HG03575 (cell line): Measurements from ENCODE around the gene TMTC2.

Source experiments
- ATAC-seq: cut with Tn5 transposase; IDR thresholded peaks from one replicate; pipeline ENCODE4 v1.9.1; 2021; ENCODE audit not compliant: unreplicated experiment, insufficient number of reproducible peaks, low FRiP score; ENCODE audit errors: extremely low read depth

TMTC2 gene

GRCh38 chr12:82686168-82687020, at the start of gene TMTC2:
TSS of gene TMTC2 (plus strand) at chr12:82686906.
- peak; percentile 63 for ATAC-seq

GRCh38 chr12:82638324-82638723, 48.4 kb upstream of the TMTC2 start:
- no peak for ATAC-seq

GRCh38 chr12:82644896-82645295, 41.8 kb upstream of the TMTC2 start:
- ATAC-seq: no peak

DNA sequence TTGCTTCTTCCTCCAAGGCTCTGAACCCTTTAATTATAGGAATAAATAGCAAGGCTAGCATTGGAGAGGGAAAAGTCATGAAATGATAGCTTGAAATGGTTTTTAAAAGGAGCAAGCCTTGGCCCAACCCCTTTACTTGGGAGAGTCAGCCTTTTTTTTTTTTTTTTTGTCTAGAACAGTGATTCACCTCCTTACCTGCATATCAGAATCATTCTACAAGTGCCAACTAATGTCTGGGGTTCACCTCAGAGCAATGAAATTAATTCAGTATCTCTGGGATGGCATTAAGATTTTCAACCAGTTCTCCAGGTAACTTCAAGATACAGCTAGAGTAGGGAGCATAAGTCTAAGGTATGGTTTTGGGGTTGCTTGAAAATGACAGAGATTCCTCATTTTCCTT, 41.3 kb upstream of the TMTC2 start:
- ATAC-seq: no peak

GRCh38 chr12:82647853-82648252, 38.9 kb upstream of the TMTC2 start:
- ATAC-seq: no peak

DNA sequence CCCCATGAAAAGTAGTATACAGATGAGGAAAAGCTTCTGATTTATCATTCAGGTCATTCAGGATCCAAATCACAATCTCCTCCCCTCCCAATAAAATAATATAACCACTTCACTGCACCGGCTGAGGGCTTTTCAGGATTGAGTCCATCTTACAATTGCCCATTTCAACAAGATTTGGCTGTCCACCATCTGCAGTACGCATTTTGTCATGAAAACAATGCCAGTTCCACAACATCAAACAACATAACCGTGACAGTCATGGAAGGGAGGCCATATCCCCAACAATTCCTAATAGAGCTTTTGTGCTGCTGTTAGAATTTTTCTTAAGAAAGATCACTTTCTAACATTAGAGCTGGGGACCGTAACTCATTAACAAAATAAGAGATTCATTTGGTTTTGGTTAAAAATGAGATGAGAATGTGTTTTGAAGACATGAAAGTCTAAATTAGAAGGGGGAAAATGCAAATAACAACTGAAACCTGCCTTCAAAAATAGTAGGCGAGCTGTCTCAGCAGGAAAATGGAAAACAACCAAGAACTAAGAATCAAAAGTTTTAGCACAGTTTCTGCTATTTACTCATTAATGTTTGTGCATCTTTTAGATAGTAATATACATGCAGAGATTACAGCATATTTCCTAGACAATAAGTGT, 38.3 kb upstream of the TMTC2 start:
- no peak for ATAC-seq

GRCh38 chr12:82650627-82651337, 35.9 kb upstream of the TMTC2 start:
- ATAC-seq: peak; percentile 95

- ATAC-seq: no peak
These were observed 35.2 kb upstream of the TMTC2 start for GRCh38 chr12:82651489-82651888.

DNA sequence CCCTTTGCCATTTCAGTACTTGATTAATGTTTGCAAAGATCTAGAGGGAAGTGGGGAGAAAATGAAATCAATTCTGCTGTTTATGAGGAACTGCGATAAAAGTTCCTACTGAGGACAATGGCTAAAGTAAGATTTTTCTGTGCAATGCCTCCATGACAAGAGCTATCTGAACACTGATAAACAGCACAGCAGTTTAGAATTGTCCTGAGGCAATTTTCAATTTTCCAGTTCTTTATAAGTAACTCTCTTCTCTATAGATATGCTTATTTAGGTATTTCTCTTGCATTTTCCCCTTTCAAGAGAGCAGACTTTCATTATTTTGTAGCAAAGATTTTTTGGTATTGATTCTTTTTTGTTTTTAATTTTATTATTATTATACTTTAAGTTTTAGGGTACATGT, 34.6 kb upstream of the TMTC2 start:
- no peak for ATAC-seq

- no peak for ATAC-seq
These were observed 31.0 kb upstream of the TMTC2 start for GRCh38 chr12:82655751-82656150.

- no peak for ATAC-seq
These were observed 27.1 kb upstream of the TMTC2 start for GRCh38 chr12:82659343-82660207.

DNA sequence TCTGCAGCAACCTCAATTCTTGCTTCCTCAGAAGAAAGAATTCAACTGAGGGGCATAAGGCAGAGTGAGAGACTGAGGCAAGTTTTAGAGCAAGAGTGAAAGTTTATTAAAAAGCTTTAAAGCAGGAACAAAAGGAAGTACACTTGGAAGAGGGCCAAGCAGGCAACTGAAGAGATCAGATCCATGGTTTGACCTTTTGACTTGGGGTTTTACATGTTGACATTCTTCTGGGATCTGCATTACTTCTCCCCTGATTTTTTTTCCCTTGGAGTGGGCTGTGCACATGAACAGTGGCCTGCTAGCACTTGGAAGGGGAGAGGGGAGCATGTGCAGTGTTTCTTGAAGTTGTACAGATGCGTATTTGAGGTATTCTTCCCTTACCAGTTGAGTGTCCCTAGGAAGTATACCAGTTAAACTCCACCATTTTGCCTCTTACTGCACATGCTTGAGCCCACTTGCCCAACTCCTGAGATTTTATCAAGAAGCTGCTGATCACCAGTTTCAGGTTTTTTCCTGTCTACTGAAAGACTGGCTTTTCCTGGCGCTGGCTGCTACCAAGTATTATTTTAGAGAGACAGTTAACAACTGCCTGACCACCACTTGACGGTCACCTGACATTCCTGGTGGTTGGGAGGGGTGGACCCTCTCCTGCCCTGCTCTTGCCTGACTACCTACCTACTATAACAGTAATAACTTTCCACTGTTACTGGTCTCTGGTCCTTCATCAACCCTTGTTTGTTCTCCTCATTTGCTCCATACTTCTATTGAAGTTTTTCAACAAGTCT, 26.0 kb upstream of the TMTC2 start:
- no peak for ATAC-seq

GRCh38 chr12:82663893-82664292, 22.8 kb upstream of the TMTC2 start:
- no peak for ATAC-seq

DNA sequence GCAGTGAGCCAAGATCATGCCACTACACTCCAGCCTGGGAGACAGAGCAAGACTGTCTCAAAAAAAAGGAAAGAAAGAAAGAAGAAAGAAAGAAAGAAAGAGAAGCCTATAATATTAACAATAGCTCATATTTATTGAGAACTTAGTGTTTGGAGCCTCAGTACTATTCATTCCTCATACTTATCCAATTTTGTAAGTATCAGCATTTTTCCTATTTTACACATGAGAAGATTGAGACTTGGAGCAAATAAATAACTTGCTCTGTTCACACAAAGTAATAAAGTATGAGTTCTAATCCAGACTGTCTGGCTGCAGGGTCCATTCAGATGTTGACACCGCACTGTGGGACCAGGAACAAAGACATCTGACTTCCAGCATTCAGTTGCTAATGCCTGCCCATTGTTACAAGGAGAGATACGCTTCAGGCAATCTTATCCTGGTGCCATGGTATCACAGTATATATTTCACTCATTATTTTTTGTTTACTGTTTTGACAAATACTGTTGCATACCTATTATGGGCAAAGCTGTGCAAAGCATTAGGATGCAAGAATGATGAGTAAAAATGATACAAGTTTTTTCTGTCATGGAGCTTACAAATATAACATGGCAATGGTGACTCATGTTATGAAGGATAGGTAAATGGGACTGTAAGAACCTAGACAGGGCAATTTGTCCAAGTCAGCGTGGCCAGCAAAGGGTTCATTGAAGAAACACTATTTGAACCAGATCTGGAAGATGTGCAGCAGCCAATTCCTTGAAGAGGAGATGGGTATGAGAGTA, 21.4 kb upstream of the TMTC2 start:
- ATAC-seq: no peak

DNA sequence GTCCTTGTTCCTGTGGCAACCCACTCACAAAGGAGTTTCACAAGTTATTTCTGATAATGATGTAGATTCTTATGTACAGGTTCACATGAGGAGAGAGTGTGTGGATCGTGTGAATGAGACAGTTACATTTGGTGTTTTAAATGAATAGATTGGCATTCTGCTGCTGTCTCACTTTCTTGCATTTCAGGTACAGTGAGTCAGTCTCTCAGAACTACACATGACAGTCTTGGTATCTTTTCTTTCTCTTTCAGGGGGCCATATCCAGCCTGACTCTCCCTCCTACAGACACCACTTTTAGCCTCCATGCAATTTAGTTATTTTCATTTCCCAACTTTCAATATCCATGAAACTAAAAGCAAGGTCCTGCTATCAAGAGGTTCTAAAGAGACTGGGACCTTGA, 19.9 kb upstream of the TMTC2 start:
- no peak for ATAC-seq

DNA sequence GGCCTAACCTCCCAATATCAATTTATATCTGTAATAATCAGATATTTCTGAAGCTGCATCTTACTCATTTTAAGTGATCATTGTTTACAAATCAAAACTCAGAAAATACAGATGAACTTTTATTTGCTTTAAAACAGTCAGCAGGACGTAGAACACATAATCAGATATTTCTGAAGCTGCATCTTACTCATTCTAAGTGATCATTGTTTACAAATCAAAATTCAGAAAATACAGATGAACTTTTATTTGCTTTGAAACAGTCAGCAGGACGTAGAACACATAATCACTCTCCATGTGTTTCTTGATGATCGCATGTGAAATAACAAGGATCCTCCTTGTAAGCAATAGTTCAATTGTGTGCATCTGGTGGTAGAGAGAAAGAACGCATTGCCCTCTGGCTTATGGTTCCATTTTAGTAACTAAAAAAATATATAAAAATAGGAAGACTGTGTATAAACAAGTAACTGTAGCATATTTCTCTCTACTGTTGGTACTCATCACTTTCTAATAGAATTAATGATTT, 15.0 kb upstream of the TMTC2 start:
- no peak for ATAC-seq

- no peak for ATAC-seq
These were observed 13.8 kb upstream of the TMTC2 start for GRCh38 chr12:82672811-82673495.
